ENCODE data around the gene ATP7B.

DNA sequence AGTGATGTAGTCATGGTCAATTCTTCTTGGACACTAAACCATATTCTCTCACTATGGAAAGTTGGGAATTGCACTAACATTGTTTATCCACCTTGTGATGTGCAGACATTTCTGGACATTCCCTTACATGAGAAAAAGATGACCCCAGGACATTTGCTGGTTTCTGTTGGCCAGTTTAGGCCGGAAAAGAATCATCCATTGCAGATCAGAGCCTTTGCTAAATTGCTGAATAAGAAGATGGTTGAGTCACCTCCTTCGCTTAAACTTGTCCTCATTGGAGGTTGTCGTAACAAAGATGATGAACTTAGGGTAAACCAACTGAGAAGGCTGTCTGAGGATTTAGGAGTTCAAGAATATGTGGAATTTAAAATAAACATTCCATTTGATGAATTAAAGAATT lies 13.2 kb upstream of the ATP7B start, which contains the start of gene UTP14C:
- TF ChIP-seq, protein P1, sequence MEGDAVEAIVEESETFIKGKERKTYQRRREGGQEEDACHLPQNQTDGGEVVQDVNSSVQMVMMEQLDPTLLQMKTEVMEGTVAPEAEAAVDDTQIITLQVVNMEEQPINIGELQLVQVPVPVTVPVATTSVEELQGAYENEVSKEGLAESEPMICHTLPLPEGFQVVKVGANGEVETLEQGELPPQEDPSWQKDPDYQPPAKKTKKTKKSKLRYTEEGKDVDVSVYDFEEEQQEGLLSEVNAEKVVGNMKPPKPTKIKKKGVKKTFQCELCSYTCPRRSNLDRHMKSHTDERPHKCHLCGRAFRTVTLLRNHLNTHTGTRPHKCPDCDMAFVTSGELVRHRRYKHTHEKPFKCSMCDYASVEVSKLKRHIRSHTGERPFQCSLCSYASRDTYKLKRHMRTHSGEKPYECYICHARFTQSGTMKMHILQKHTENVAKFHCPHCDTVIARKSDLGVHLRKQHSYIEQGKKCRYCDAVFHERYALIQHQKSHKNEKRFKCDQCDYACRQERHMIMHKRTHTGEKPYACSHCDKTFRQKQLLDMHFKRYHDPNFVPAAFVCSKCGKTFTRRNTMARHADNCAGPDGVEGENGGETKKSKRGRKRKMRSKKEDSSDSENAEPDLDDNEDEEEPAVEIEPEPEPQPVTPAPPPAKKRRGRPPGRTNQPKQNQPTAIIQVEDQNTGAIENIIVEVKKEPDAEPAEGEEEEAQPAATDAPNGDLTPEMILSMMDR (IDR thresholded peaks at IDR 0.05; ENCODE audit: insufficient read depth, low read length): no peak
- TF ChIP-seq POLR2AphosphoS5 (IDR thresholded peaks at IDR 0.05; ENCODE audit: low read depth): no peak
- TF ChIP-seq, protein P2, sequence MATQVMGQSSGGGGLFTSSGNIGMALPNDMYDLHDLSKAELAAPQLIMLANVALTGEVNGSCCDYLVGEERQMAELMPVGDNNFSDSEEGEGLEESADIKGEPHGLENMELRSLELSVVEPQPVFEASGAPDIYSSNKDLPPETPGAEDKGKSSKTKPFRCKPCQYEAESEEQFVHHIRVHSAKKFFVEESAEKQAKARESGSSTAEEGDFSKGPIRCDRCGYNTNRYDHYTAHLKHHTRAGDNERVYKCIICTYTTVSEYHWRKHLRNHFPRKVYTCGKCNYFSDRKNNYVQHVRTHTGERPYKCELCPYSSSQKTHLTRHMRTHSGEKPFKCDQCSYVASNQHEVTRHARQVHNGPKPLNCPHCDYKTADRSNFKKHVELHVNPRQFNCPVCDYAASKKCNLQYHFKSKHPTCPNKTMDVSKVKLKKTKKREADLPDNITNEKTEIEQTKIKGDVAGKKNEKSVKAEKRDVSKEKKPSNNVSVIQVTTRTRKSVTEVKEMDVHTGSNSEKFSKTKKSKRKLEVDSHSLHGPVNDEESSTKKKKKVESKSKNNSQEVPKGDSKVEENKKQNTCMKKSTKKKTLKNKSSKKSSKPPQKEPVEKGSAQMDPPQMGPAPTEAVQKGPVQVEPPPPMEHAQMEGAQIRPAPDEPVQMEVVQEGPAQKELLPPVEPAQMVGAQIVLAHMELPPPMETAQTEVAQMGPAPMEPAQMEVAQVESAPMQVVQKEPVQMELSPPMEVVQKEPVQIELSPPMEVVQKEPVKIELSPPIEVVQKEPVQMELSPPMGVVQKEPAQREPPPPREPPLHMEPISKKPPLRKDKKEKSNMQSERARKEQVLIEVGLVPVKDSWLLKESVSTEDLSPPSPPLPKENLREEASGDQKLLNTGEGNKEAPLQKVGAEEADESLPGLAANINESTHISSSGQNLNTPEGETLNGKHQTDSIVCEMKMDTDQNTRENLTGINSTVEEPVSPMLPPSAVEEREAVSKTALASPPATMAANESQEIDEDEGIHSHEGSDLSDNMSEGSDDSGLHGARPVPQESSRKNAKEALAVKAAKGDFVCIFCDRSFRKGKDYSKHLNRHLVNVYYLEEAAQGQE (IDR thresholded peaks at IDR 0.05; ENCODE audit: insufficient replicate concordance, low read depth): no peak
